NCI-H446 treated with DMSO at 0.1 percent for 48 hours (cell line): Measurements from ENCODE around the gene S100A1.
"Not testable (repeated sequence)": the region's sequence is repeated elsewhere in the genome, so short reads cannot be mapped to it uniquely, and the experiment has no call there.

Experiments
- DNase-seq: peaks from one replicate; lab custom pipeline; 2025; lab: John Stamatoyannopoulos, UW

The S100A1 gene

DNA sequence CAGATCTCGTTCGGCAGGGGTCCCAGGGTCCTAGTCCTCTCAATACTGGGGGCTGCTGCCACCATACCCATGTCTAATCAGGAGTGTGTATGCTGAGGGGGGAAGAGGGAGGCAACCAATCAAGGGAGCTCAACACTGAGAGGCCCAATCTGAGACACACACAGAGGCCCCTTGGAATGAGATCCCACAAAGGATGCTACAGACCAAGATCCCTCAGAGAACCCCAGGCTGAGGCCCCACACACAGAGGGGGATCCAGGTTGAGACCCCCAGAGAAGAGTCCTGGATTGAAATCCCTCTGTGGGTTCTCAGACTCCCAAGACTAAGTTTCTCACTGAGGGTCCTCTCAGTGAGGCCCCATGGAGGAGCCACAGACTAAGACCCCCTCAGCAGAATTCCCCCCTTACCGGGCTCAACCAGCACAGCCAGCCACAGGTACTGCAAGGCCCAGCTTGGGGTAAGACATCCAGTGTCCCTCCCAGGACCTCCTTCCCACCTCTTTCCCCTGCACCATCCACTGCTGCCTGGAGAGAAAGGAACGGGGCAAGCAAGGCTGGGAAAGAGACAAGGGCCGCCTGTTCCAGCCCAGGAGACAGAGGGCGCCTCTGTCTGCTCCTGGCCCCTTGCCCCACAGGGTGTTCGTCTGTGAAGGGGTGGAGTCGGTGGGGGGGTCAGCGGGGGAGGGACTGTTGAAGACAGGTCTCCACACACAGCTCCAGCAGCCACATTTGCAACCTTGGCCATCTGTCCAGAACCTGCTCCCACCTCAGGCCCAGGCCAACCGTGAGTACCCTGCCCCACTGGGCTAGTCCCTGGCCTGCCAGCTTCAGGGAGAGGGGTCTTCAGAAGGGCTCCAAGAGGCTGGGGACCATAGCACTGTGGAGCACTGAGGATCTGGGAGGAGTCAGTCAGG, at the start of gene S100A1:
Gene S100A1 (plus strand): TSS at position 720 of the 912 bp plus-strand sequence. CDS start 2,088 bp downstream, outside the sequence.
- no peak for DNase-seq

DNA sequence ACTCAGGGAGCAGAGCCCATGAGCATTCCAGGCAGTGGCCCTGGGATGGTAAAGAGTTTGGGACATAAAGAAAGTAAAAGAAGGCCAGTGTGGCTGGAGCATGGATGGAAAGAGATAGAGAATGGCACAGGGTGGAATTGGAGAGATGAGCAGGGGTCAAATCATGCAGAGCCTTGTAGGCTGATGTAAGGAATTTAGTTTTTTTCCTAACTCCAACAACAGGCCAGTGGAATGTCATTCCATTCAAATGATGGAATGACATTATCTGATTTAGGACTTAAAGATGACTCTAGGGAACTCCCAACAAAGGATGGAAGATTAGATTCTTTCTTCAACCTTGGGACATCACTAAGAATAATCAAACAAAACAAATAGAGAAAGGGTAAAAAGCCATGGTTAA, 49.7 kb upstream of the S100A1 start:
- no peak for DNase-seq

DNA sequence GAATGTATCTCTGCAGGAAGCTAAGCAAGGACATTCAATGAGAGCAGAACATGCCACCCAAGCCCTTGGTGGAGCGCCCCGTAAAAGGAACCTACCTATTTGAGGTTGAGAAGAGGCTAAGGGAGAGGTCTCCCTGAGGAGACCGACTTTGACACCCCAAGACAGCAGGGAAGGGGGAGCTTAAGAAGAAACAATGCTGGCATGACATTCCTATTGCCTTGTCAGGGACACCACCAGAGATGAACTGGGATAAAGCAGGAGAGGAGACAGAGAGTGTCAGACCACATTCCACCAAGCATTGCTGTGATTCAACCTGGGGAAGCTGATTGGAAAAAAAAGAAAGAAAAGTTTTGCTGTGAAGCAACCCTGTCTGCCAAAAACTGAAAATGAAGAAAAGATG, 49.3 kb upstream of the S100A1 start:
- no peak for DNase-seq

DNA sequence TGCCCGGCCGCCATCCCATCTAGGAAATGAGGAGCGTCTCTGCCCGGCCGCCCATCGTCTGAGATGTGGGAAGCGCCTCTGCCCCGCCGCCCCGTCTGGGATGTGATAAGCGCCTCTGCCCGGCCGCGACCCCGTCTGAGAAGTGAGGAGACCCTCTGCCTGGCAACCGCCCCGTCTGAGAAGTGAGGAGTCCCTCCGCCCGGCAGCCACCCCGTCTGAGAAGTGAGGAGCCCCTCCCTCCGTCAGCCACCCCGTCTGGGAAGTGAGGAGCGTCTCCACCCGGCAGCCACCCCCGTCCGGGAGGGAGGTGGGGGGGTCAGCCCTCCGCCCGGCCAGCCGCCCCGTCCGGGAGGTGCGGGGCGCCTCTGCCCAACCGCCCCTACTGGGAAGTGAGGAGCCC, 45.4 kb upstream of the S100A1 start:
- DNase-seq: not testable (repeated sequence)

DNA sequence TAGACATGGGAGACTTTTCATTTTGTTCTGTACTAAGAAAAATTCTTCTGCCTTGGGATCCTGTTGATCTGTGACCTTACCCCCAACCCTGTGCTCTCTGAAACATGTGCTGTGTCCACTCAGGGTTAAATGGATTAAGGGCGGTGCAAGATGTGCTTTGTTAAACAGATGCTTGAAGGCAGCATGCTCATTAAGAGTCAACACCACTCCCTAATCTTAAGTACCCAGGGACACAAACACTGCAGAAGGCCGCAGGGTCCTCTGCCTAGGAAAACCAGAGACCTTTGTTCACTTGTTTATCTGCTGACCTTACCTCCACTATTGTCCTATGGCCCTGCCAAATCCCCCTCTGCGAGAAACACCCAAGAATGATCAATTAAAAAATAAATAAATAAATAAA, 44.7 kb upstream of the S100A1 start:
- DNase-seq: not testable (repeated sequence)

DNA sequence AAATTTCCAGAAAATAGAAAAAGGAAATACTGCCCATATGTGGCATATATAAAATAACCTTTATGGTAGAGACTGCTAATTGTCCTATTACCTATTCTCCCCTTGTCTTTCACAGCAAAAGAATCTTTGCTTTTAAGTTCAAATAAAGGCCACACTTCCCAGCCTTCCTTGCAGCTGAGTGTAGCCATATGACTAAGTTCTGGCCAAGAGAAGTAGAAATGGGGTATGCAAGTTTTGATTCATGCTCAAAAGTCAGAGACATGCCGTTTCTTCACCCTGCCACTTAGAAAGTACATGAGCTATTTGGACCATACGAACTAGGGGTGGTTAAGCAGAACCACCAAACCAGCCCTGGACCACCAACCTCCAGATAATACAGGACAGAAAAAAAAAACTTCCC, 44.3 kb upstream of the S100A1 start:
- no peak for DNase-seq

DNA sequence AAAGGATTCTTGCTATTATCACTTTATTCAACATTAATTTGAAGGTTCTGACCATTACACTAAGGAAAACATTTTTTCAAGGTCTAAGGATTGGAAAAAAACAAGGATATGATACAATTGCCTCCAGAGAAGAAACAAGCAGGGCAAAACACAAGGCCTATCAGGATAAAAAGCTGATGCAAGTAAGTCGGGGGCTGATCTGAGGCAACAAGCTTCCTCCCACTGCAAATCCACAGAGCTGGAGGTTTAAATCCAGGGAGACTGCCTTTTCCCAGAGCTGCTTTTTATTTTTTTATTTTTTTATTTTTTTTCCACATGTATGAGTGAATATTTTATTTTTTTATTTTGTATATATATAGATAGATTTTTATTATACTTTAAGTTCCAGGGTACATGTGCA, 43.2 kb upstream of the S100A1 start:
- DNase-seq: no peak

DNA sequence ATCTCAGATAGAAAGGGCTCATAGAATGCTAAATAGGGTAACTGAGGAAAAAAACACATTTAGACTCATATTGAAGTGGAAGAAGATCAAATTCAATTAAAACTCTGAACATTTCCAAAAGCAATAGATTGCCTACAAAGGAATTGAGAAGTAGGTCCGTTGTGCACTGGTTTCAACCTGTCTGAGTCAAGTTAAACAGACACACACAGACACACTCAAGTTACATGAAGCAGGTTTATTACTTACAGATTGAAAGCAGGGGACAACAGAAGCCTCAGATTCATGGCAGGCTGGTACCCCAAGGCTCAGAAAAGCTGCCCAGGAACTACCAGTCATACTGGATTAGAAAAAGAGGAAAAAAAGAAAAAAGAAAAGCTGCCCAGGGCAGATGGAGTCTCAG, 41.9 kb upstream of the S100A1 start:
- DNase-seq: no peak

DNA sequence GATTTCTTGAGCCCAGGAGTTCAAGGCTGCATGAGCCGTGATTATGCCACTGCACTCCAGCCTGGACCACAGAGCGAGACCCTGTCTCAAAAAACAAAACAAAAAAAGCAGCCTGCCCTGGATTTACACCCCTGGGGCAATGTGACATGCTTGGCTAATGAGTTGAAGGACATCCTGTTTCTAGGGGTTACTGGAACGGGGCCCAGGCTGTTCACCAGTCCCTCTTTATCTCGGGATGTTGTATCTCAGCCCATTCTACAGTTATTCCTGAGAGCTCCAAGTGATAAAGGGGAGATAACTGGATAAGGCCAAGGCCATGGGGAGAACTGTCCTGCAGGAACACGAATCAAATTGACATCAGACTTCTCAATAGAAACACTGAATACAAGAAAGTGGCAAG, 40.9 kb upstream of the S100A1 start:
- DNase-seq: no peak

DNA sequence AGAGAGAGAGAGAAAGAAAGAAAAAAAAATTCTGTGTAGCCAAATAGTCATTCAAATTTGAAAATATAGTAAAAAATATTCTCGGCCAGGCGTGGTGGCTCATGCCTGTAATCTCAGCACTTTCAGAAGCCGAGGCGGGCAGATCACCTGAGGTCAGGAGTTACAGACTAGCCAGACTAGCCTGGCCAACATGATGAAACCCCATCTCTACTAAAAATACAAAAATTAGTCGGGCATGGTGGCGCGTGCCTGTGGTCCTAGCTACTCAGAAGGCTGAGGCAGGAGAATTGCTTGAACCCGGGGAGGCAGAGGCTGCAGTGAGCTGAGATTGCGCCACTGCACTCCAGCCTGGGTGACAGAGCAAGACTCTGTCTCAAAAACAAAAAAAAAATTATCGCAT, 40.2 kb upstream of the S100A1 start:
- DNase-seq: not testable (repeated sequence)

DNA sequence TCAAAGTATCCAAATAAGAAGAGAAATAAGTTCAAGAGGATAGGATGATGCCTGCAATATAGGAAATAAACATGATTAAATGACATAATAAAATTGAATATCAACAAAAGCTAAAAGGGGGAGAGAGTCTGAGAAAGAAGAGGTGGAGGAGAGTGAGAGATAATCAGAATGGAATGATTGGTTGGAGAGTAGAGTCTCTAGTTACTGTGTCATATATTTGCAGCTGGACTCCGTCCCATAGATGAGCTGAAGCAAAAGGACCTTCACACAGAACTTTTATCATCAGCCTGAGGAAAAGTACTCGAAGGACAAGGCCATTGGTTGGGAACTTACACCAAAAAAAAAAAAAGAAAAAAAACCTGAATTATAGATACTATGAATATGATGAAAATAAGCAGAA, 39.8 kb upstream of the S100A1 start:
- no peak for DNase-seq

DNA sequence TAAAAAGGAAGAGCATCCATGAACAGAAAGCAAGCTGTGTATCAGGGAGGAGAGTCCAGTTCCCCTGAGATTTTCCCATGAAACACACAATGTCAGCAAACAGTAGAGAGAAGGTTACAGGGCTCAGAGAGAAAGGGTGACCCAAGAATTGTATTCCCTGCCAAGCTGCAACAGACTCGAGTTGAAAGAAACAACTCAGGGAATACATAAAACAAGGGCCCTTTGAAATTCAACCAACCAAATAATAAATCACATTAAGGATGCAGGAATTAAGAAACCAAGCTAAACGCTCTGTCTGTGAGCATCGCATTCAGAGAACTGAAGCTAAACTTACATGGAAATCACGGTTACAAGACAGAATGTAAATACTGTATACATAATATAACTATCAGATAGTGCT, 35.5 kb upstream of the S100A1 start:
- no peak for DNase-seq

DNA sequence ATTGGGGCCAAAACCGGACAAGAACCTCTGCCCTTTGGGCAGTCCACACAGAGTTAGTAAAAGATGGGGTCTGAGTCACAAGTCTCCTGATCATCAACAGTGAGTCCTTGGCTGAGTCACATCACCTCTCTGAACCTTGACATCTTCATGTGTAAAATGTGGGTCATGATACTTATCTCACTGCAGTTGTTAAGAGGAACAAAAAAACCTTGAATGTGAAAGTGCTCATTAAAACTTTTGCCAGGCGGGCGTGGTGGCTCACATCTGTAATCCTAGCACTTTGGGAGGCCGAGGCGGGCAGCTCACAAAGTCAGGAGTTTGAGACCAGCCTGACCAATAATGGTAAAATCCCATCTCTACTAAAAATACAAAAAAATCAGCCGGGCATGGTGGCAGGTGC, 31.0 kb upstream of the S100A1 start:
- no peak for DNase-seq

DNA sequence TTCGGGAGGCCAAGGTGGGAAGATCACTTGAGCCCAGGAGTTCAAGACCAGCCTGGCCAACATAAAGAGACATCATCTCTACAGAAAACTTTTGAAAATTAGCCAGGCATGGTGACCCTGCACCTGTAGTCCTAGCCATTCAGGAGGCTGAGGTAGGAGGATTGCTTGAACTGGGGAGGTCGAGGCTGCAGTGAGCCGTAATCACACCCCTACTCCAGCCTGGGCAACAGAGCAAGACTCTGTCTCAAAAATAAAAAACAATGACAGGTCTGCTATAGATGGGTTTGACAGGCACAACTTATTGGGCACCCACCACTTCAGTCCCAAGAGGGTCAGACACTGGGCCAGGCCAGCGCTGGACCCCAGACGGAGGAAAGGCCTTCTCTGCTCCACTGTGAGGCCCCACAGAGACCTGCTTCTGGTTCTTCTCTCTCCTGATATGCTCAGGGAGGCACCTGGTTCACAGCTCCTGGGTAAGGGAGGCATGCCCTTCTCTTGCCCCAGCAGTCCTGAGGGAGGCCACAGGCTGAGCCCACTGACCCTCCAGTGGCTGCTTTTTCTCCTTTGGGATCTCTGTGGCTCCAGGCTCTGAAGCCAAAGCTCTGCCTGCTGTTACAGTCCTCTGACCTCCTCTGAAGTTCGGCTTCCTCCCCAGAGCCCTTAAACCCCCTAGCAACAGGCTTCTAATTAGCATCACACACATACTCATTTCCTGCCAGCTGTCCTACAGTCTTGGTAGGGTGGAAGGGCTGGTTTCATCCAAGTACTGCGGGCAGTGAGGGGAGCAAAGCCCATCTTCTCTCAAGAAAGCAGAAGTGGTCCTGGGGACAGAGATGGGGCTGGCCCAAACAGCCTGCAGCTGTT, 29.7 kb upstream of the S100A1 start:
- no peak for DNase-seq

DNA sequence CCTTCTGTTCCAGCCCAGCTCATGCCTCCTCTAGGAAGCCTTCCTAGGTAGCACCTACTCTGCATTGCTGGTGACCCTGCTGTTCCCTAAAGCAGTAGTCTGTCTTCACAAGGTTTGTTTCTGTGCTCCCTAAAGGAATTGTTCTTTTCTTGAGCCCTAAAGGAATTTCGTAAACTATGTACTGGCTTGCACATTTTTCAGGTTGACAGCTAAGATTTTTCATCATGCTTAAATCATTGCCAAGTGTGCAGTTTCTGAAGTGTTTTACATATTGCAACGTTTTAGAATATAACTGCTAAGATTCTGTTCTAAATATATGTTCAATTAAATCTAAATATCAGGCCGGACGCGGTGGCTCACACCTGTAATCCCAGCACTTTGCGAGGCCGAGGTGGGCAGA, 28.4 kb upstream of the S100A1 start:
- DNase-seq: no peak

DNA sequence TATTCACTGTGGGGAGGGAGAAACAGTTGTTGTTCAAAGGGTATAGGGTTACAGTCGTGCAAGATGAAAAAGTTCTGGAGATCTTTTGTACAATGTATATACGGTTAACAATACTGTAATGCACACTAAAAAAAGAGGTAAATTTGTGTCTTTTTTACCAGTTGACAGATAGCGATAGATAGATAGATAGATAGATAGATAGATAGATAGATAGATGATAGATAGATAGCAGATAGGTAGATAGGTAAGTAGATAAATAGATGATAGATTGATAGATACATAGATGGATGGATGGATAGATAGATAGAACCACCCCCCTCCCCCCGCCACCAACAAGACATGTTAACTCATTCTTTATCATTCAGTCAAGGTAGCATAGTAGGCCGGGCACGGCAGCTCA, 25.5 kb upstream of the S100A1 start:
- DNase-seq: no peak

DNA sequence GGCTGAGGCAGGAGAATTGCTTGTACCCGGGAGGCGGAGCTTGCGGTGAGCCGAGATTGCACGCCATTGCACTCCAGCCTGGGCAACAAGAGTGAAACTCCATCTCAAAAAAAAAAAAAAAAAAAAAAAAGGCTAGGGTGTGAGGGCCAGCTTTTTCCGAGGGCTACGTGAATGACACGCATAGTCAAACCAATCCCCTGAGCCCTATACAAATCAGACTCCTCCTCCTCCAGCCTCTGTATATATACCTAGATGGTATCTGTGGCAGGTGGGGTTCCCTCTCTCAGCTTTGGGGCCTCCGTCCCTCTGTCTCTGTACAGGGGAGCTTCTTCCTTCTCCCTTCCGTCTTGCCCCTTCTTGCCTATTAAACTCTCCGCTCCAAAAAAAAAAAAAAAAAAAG, 22.0 kb upstream of the S100A1 start:
- DNase-seq: no peak

DNA sequence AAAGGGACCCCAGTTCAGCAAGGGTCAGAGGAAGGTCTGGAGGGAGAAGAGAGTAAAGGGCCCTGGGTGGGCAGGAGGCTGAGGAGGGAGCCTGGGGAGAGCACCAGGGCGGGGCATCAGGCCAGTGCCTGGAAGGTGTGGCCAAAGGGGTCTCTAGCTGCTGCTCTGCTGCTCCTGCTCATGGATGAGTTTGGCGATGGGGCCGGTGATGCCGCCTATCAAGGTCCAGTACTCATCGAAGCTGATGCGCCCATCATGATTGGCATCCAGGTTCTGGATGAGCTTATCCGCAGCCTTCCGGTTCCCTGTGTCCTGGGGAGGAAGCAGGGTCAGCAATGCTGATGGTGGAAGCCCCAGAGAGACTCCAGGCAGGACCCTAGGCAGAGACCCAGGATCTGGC, 20.9 kb upstream of the S100A1 start:
- no peak for DNase-seq

DNA sequence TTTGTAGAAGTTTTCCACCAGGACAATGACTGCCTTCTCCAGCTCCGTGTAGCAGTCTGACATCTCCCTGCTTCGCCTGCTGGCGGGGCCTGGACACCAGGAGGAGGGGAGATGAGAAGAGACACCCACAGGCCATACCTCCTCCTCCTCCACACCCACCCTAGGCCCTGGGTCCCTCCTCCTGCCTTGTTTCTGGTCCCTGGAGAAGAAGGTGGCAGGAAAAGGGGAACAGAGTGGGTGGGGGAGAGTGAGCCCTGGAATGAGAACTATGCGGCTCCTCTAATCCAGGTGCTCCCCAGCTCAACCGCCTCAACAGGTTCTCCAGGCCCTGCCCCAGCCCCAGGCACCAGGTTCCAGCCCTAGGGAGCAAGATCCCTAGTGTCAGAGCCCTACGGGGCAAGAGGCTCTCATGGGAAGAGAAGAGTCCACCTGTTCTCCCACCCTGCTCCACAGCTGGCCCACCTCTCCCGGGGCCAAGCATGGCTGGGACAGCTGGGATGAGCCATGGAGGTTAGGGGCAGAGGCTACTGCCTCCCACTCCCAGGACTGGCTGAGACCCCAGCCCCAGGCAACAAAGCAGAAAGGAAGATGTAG, 20.0 kb upstream of the S100A1 start:
- DNase-seq: no peak

DNA sequence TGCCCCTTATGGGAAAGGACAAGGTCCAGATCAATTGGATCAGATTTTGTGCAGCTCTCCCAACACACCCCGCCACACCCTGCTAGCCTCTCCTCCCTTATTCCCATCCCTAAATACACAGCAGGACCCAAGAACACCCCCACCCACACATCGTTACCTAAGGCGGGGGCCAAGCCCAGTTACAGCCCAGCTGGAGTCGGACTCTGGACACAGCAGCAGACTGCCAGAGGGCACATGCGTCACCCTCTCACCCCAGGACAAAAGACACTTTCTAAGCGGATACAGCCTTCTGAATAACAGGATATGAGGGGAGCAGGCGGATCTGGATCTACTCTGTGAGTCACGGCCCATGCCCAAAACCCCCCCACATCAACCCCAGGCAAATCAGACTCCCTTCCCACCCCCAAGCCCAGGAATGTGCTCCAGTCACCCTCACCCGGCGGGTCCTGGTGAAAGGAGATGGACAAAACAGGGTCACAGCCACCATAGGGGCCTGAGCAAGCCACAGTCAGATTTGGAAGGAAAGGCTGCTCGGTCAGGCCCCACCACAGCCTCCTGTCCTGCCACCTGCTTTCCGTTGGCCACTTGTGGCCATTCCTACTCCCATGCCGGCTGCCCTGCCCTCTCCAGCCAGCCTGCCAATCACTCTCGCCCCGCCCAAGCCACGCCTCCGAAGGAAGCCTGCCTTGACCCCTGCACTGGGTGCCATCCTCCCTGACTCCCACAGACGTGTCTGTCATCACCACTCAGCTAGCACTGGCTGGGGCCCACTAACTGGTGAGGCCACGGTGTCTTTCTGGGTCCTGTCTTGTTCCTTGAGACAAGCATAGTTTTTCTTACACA, 19.3 kb upstream of the S100A1 start:
- DNase-seq: no peak

DNA sequence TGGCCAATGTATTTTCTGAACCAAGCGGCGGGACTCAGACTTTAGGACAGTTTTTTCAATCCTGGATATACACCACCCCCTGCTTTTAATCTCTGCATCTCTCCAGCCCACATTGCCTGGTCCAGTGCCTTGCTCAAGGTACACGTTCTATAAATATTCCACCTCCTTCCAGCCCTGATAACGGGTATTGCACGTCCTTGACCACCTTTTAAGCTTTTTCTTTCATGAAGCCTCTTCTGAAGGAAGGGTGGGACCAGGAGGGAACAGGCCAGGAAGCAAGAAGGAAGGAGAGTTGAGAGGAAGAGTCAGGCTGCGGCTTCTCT, 18.7 kb upstream of the S100A1 start:
- DNase-seq: no peak

DNA sequence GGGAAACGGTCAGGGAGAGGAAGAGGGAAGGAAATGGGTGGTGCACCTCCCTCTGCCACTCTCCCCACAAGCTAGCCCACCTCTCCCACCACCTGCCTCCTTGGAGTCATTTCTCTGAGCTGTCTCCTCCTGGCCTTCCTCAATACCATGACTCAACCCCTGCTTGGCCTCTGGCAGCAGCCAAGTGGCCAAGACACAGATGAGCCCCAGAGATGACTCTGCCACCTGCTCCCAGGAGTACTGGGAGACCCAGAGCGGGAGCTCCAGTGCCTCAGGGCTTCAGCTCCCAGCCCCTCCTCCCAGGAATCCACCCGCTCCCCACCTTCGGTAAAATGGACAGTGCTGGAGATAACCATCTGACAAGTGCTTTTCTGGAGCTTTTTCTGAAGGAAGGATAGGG, 17.9 kb upstream of the S100A1 start:
- DNase-seq: no peak
